WTC11 (cell line): ENCODE measurements around the gene FALEC. TPM values are rescaled to one million over a fixed set of nuclear protein-coding genes. Genes with fewer than 3 reads are reported as not detected.

Experiments used
- ATAC-seq: fragments of 200-7000 bp; cut with Tn5 transposase; 2 replicates; pipeline ENCODE4 v1.10.0; 2021; ENCODE audit warnings: mild to moderate bottlenecking, moderate library complexity
- CTCF ChIA-PET: fragments of 300-600 bp; sonication (Branson Sonifier 250); formaldehyde crosslinking; loops from one replicate; lab custom pipeline; 2021; ENCODE audit warnings: antibody characterized with exemption; lab: Charles Lee
- POLR2A ChIA-PET: fragments of 350-600 bp; sonication (Branson Sonifier 250); formaldehyde crosslinking; loops from one replicate; lab custom pipeline; 2021; ENCODE audit warnings: antibody characterized with exemption; lab: Charles Lee
- DNase-seq: peaks from one replicate; pipeline ENCODE4 v3.0.0; 2021; ENCODE audit warnings: low spot score
- H3K27ac Mint-ChIP-seq: 2 replicates; pipeline ENCODE4 v1.8.0; 2021; ENCODE audit warnings: mixed read lengths
- H3K27me3 Mint-ChIP-seq: 2 replicates; pipeline ENCODE4 v1.8.0; 2021; ENCODE audit warnings: low read depth, mild to moderate bottlenecking, moderate library complexity, mixed read lengths
- H3K36me3 Mint-ChIP-seq: 2 replicates; pipeline ENCODE4 v1.8.0; 2021; ENCODE audit warnings: mixed read lengths
- H3K4me1 Mint-ChIP-seq: 2 replicates; pipeline ENCODE4 v1.8.0; 2022; ENCODE audit warnings: mixed read lengths
- H3K4me3 Mint-ChIP-seq: 2 replicates; pipeline ENCODE4 v1.8.0; 2021; ENCODE audit warnings: mild to moderate bottlenecking, moderate library complexity, mixed read lengths
- H3K9me3 Mint-ChIP-seq: 2 replicates; pipeline ENCODE4 v1.8.0; 2021; ENCODE audit warnings: mixed read lengths
- ARID4B ChIP-seq: sonication (generic); formaldehyde crosslinking; IDR thresholded peaks from 2 replicates; pipeline ENCODE4 v1.8.0; 2023; ENCODE audit warnings: missing genetic modification reagents, mild to moderate bottlenecking, borderline replicate concordance
- ATF1 ChIP-seq: sonication (generic); formaldehyde crosslinking; IDR thresholded peaks from 2 replicates; pipeline ENCODE4 v1.8.1; 2023; ENCODE audit warnings: mild to moderate bottlenecking, moderate library complexity, missing genetic modification reagents
- ELF4 ChIP-seq: sonication (generic); formaldehyde crosslinking; IDR thresholded peaks from 2 replicates; pipeline ENCODE4 v1.8.1; 2022; ENCODE audit warnings: low read depth, mild to moderate bottlenecking, moderate library complexity, missing genetic modification reagents
- ERG ChIP-seq: fragments of 250-450 bp; sonication (Bioruptor Pico); IDR thresholded peaks from 2 replicates; pipeline ENCODE4 v1.8.0; 2021; ENCODE audit warnings: mild to moderate bottlenecking
- FOXP1 ChIP-seq: sonication (generic); formaldehyde crosslinking; IDR thresholded peaks from 2 replicates; pipeline ENCODE4 v1.8.0; 2022; ENCODE audit warnings: missing genetic modification reagents, mild to moderate bottlenecking, moderate library complexity, borderline replicate concordance
- IRF2 ChIP-seq: sonication (generic); formaldehyde crosslinking; IDR thresholded peaks from 2 replicates; pipeline ENCODE4 v1.8.0; 2022; ENCODE audit warnings: low read depth, missing genetic modification reagents, borderline replicate concordance
- SMAD3 ChIP-seq: sonication (generic); formaldehyde crosslinking; IDR thresholded peaks from 2 replicates; pipeline ENCODE4 v1.8.0; 2022; ENCODE audit warnings: missing genetic modification reagents, mild to moderate bottlenecking, borderline replicate concordance
- TEAD4 ChIP-seq: sonication (generic); formaldehyde crosslinking; IDR thresholded peaks from 2 replicates; pipeline ENCODE4 v1.8.0; 2022; ENCODE audit warnings: mild to moderate bottlenecking, missing genetic modification reagents
- ZNF263 ChIP-seq: sonication (generic); formaldehyde crosslinking; IDR thresholded peaks from 2 replicates; pipeline ENCODE4 v1.8.1; 2022; ENCODE audit warnings: low read depth, mild to moderate bottlenecking, moderate library complexity, missing genetic modification reagents
- ZNF317 ChIP-seq: sonication (generic); formaldehyde crosslinking; IDR thresholded peaks from 2 replicates; pipeline ENCODE4 v1.8.1; 2023; ENCODE audit warnings: low read depth, mild to moderate bottlenecking, moderate library complexity, missing genetic modification reagents, borderline replicate concordance
- ZNF416 ChIP-seq: fragments of 250-450 bp; sonication (Bioruptor Pico); IDR thresholded peaks from 2 replicates; pipeline ENCODE4 v1.9.0; 2021; ENCODE audit warnings: mild to moderate bottlenecking, inconsistent platforms
- total RNA-seq: library from RNA; stranded (reverse); gene quantifications from 3 replicates; pipeline ENCODE4 v1.2.3, GENCODE V29; 2021
- TF ChIP-seq, protein P1 (sequence below): fragments of 250-450 bp; sonication (Bioruptor Pico); IDR thresholded peaks from 2 replicates; pipeline ENCODE4 v2.1.2; 2022; ENCODE audit warnings: mild to moderate bottlenecking, moderate library complexity
- TF ChIP-seq, protein P2 (sequence below): sonication (generic); formaldehyde crosslinking; IDR thresholded peaks from 2 replicates; pipeline ENCODE4 v1.8.1; 2023; ENCODE audit warnings: mild to moderate bottlenecking, missing genetic modification reagents
- TF ChIP-seq, protein P3 (sequence below): fragments of 250-450 bp; sonication (Bioruptor Pico); conservative IDR thresholded peaks from 2 replicates; pipeline ENCODE4 v1.9.0; 2021; ENCODE audit warnings: mild to moderate bottlenecking
- TF ChIP-seq, protein P4 (sequence below): sonication (generic); formaldehyde crosslinking; conservative IDR thresholded peaks from 2 replicates; pipeline ENCODE4 v1.8.1; 2023; ENCODE audit warnings: mild to moderate bottlenecking, low read depth, missing genetic modification reagents, moderate library complexity

The FALEC gene
- total RNA-seq, 1 experiment from 2014 or later = 1.2 TPM

DNA sequence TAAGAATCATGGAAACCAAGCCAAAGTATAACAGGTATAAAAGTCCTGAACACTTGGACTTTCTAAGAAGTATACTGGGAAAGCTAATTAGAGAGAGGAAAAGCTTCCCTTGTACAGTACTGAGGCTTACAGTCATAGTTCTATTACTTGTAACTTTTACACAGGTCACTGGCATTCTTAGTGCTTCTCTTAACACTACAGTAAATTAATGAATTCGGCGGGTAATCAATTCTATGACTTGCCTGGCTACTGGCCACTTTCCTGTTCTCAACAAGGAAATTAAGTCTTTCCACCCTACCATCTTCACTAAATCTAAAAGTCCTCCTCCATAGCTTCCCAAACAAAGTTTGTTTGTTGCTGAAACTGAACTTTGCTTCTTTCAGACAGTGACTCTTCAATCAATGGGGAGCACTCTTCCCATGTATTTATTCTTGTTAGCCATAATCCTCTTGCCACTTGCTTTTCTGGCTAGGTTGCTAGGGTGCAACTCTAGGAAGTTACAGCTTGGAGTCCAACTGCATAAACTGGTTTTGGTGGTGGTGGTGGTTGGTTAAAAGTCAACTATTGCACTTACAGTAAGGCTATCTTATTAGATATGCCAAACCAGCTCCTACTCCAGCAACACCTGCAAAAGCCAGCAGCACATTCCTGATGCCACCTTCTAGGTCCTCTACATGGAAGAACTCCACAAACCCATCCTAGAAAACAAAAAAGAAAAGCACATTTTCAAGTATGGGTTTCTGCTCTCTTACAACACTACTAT, 61.4 kb downstream of the FALEC start:
- Mint-ChIP-seq H3K4me3 (peak overlapping the region; percentile 92), H3K27ac (peak overlapping the region; percentile 97), H3K27me3 (no peaks in the 10 kb centered on the region; the same call in 1 of the 2 replicates), H3K9me3 (no peaks in the 10 kb centered on the region), H3K4me1 (peaks cover 59% of the 10 kb centered on the region), H3K36me3 (peaks cover 65% of the 10 kb centered on the region)
- no peak for DNase-seq
- no peak for ATAC-seq
- POLR2A ChIA-PET = interaction anchor here (0.6 to 9.4 kb wide), 4 partner anchors 9 to 298 kb away, joined by 3 to 188 read pairs (median 8); no protein-coding TSS in a partner anchor
- TF ChIP-seq ERG (peak; percentile 40; the same call in 1 of the 2 replicates), ZNF416 (CRISPR knock-in tag) (no peak)
- CTCF ChIA-PET = interaction anchor here (1.3 to 1.6 kb wide), 3 partner anchors 15 to 39 kb away, joined by 4 to 6 read pairs (median 5); no protein-coding TSS in a partner anchor

GRCh38 chr1:150577557-150578271, 62.2 kb downstream of the FALEC start:
- Mint-ChIP-seq H3K36me3 (peaks cover 61% of the 10 kb centered on the region), H3K27ac (peak overlapping the region; percentile 97), H3K27me3 (no peaks in the 10 kb centered on the region; the same call in 1 of the 2 replicates), H3K9me3 (no peaks in the 10 kb centered on the region), H3K4me3 (peak overlapping the region; percentile 92), H3K4me1 (peaks cover 55% of the 10 kb centered on the region)
- DNase-seq (no peak), ATAC-seq (no peak)
- CTCF ChIA-PET = interaction anchor here (1.2 to 2.6 kb wide), 3 partner anchors 16 to 44 kb away, joined by 3 to 59 read pairs (median 5); no protein-coding TSS in a partner anchor
- POLR2A ChIA-PET = interaction anchor here (1.2 to 9.4 kb wide), 7 partner anchors 9 to 51 kb away, joined by 3 to 188 read pairs (median 13); partner anchors contain the start of gene ENSA
- TF ChIP-seq FOXP1 (CRISPR knock-in tag) (no peak), TEAD4 (CRISPR knock-in tag) (no peak), IRF2 (CRISPR knock-in tag) (no peak), ARID4B (CRISPR knock-in tag) (no peak), ELF4 (CRISPR knock-in tag) (no peak), ZNF263 (CRISPR knock-in tag) (no peak), SMAD3 (CRISPR knock-in tag) (no peak), ZNF317 (CRISPR knock-in tag) (no peak), ATF1 (CRISPR knock-in tag) (no peak)
- TF ChIP-seq, protein P1, sequence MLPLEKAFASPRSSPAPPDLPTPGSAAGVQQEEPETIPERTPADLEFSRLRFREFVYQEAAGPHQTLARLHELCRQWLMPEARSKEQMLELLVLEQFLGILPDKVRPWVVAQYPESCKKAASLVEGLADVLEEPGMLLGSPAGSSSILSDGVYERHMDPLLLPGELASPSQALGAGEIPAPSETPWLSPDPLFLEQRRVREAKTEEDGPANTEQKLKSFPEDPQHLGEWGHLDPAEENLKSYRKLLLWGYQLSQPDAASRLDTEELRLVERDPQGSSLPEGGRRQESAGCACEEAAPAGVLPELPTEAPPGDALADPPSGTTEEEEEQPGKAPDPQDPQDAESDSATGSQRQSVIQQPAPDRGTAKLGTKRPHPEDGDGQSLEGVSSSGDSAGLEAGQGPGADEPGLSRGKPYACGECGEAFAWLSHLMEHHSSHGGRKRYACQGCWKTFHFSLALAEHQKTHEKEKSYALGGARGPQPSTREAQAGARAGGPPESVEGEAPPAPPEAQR (CRISPR knock-in tag) = no peak
- TF ChIP-seq, protein P2, sequence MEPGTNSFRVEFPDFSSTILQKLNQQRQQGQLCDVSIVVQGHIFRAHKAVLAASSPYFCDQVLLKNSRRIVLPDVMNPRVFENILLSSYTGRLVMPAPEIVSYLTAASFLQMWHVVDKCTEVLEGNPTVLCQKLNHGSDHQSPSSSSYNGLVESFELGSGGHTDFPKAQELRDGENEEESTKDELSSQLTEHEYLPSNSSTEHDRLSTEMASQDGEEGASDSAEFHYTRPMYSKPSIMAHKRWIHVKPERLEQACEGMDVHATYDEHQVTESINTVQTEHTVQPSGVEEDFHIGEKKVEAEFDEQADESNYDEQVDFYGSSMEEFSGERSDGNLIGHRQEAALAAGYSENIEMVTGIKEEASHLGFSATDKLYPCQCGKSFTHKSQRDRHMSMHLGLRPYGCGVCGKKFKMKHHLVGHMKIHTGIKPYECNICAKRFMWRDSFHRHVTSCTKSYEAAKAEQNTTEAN (CRISPR knock-in tag) = no peak
- TF ChIP-seq, protein P3, sequence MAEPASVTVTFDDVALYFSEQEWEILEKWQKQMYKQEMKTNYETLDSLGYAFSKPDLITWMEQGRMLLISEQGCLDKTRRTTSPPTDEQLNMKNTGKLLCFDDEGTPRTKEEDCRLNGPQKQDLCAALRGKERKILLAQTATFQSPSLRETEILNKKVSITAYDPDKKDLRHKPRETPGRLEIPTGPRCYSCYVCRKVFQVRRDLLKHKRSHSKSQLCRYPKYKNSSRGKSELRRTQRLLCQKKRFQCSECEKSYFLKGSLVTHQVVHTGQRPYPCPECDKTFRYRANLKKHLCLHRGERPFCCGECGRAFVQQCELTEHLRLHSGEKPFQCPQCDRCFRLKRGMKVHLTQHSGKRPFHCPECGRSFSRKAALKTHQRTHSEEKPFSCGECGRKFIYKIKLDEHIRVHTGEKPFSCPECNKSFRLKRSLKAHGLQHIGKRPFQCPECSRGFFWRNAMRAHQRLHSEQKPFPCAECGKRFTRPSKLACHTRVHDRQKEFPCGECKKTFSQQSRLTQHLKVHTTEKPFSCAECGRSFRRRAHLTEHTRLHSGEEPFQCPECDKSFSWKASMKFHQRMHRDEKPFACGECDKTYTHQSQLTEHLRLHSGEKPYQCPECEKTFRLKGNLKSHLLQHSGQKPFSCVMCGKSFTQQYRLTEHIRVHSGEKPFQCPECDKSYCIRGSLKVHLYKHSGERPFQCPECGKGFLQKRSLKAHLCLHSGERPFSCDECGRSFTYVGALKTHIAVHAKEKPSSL (CRISPR knock-in tag) = no peak
- TF ChIP-seq, protein P4, sequence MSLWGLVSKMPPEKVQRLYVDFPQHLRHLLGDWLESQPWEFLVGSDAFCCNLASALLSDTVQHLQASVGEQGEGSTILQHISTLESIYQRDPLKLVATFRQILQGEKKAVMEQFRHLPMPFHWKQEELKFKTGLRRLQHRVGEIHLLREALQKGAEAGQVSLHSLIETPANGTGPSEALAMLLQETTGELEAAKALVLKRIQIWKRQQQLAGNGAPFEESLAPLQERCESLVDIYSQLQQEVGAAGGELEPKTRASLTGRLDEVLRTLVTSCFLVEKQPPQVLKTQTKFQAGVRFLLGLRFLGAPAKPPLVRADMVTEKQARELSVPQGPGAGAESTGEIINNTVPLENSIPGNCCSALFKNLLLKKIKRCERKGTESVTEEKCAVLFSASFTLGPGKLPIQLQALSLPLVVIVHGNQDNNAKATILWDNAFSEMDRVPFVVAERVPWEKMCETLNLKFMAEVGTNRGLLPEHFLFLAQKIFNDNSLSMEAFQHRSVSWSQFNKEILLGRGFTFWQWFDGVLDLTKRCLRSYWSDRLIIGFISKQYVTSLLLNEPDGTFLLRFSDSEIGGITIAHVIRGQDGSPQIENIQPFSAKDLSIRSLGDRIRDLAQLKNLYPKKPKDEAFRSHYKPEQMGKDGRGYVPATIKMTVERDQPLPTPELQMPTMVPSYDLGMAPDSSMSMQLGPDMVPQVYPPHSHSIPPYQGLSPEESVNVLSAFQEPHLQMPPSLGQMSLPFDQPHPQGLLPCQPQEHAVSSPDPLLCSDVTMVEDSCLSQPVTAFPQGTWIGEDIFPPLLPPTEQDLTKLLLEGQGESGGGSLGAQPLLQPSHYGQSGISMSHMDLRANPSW (CRISPR knock-in tag) = no peak
